K562 (cell line): ENCODE results near the gene CHRM4. TPM values are rescaled to one million over a fixed set of nuclear protein-coding genes. Genes with fewer than 3 reads are reported as not detected.

Source experiments
- ATAC-seq: fragments of 200-7000 bp; cut with Tn5 transposase; 3 replicates; pipeline ENCODE4 v1.9.1; 2020; ENCODE audit warnings: moderate library complexity
- BruUV-seq: library from RNA; stranded (reverse); fragments of 400-500 nt; replicated peaks from 2 replicates; lab custom pipeline; 2021; lab: Mats Ljungman, UMichigan
- CTCF ChIA-PET: fragments of 300-600 bp; formaldehyde crosslinking; extraction: SDS; loops from one replicate; lab custom pipeline; 2021; ENCODE audit warnings: low intra/inter-chr PET ratio; lab: Yijun Ruan, JAX
- POLR2A ChIA-PET: fragments of 300-600, 350-650 bp; sonication (Branson Sonifier 250); formaldehyde crosslinking; extraction: SDS; loops from one replicate; lab custom pipeline; 2021; ENCODE audit warnings: antibody characterized with exemption, inconsistent platforms; lab: Yijun Ruan, JAX
- DNase-seq, 4 experiments: peaks; one replicate each; pipeline versions ENCODE4 v3.0.0 to v3.0.0-alpha.2; 2011 to 2018; ENCODE audit warnings: low spot score in 3 of 4, mixed read lengths in 3 of 4; ENCODE audit errors: extremely low read depth in 1 of 4
- FAIRE-seq: peaks from 2 replicates; lab custom pipeline; 2011; peaks lifted over from hg19 to GRCh38; lab: Jason Lieb, UNC
- H2AFZ ChIP-seq: 2 replicates; pipeline ENCODE4 v1.6.0; 2011; ENCODE audit warnings: low read depth, low read length, control low read depth, inconsistent platforms
- H3K27ac ChIP-seq: fragments of 200-600 bp; 3 replicates; pipeline ENCODE4 v1.8.0; 2011; ENCODE audit warnings: low read depth, mild to moderate bottlenecking, control low read depth, inconsistent platforms, low read length, moderate library complexity, mixed read lengths; ENCODE audit errors: extremely low read depth
- H3K27me3 ChIP-seq, 2 experiments: fragments of 300-600 bp in 1 of 2; 2 replicates in 1 of 2; 3 replicates in 1 of 2; pipeline versions ENCODE4 v1.6.0 to v1.8.0; 2011; ENCODE audit warnings: inconsistent platforms in 2 of 2, low read length in 2 of 2, mild to moderate bottlenecking in 1 of 2, mixed read lengths in 1 of 2, moderate library complexity in 1 of 2; ENCODE audit not compliant: control insufficient read depth in 2 of 2, insufficient read depth in 2 of 2
- H3K36me3 ChIP-seq: fragments of 300-600 bp; 3 replicates; pipeline ENCODE4 v1.8.0; 2011; ENCODE audit warnings: mild to moderate bottlenecking, low read length, inconsistent platforms; ENCODE audit not compliant: control insufficient read depth, insufficient read depth
- H3K4me1 ChIP-seq, 2 experiments: fragments of 200-600 bp in 1 of 2; replicated peaks in 1 of 2; 2 replicates in 1 of 2; 3 replicates in 1 of 2; pipeline versions ENCODE4 v1.5.1 to v1.8.0; 2011; ENCODE audit warnings: inconsistent platforms in 2 of 2, low read length in 2 of 2, mild to moderate bottlenecking in 1 of 2, mixed read lengths in 1 of 2, moderate library complexity in 1 of 2; ENCODE audit not compliant: control insufficient read depth in 2 of 2, insufficient read depth in 2 of 2
- H3K4me2 ChIP-seq: 2 replicates; pipeline ENCODE4 v1.6.1; 2011; ENCODE audit warnings: low read length, control low read depth, inconsistent platforms, mixed read lengths; ENCODE audit not compliant: insufficient read depth
- H3K4me3 ChIP-seq: fragments of 200-600 bp; sonication (generic), shearing (Covaris generic); 2 replicates; pipeline ENCODE4 v1.5.1; 2016; ENCODE audit warnings: control low read depth, inconsistent platforms
- H3K79me2 ChIP-seq: fragments of 200-600 bp; 3 replicates; pipeline ENCODE4 v1.8.0; 2011; ENCODE audit warnings: low read length, inconsistent platforms; ENCODE audit not compliant: control insufficient read depth, insufficient read depth
- H3K9ac ChIP-seq, 2 experiments: 2 replicates each; pipeline versions ENCODE4 v1.6.0 to v1.6.1; 2011; ENCODE audit warnings: low read depth in 2 of 2, low read length in 2 of 2, control low read depth in 1 of 2, inconsistent platforms in 1 of 2, mild to moderate bottlenecking in 1 of 2, mixed read lengths in 1 of 2; ENCODE audit not compliant: insufficient read depth in 1 of 2
- H3K9me1 ChIP-seq: one replicate; pipeline ENCODE4 v1.6.0; 2011; ENCODE audit warnings: inconsistent platforms, mild to moderate bottlenecking, low read length, moderate library complexity; ENCODE audit not compliant: control insufficient read depth, insufficient read depth
- H3K9me3 ChIP-seq: replicated peaks from 2 replicates; pipeline ENCODE4 v1.5.1; 2011; ENCODE audit warnings: low read depth, low read length, inconsistent platforms; ENCODE audit not compliant: control insufficient read depth, insufficient read depth
- H4K20me1 ChIP-seq: replicated peaks from 2 replicates; pipeline ENCODE4 v1.6.1; 2011; ENCODE audit warnings: low read length, inconsistent platforms, mixed read lengths; ENCODE audit not compliant: control insufficient read depth, insufficient read depth
- BDP1 ChIP-seq: IDR thresholded peaks from 3 replicates; pipeline ENCODE4 v1.6.1; 2011; ENCODE audit not compliant: insufficient read length, insufficient read depth
- BRF1 ChIP-seq: IDR thresholded peaks from 3 replicates; pipeline ENCODE4 v1.6.1; 2011; ENCODE audit warnings: borderline replicate concordance, mild to moderate bottlenecking; ENCODE audit not compliant: insufficient read length; ENCODE audit errors: extremely low read depth
- CHCHD3 ChIP-seq: fragments of 250-450 bp; sonication (Bioruptor Pico); IDR thresholded peaks from 2 replicates; pipeline ENCODE4 v2.1.2; 2022; ENCODE audit warnings: mild to moderate bottlenecking
- FOXK1 ChIP-seq: sonication (generic); formaldehyde crosslinking; IDR thresholded peaks from 2 replicates; pipeline ENCODE4 v1.8.0; 2022; ENCODE audit warnings: missing genetic modification reagents, mild to moderate bottlenecking, borderline replicate concordance
- JUN ChIP-seq, 2 experiments: sonication (generic) in 1 of 2; formaldehyde crosslinking in 1 of 2; IDR thresholded peaks; 2 replicates each; pipeline versions ENCODE4 v1.6.1 to v1.8.0; 2012 to 2022; ENCODE audit warnings: borderline replicate concordance in 2 of 2, mild to moderate bottlenecking in 2 of 2, improper control_type of control experiment in 1 of 2, low read depth in 1 of 2, low read length in 1 of 2, missing genetic modification reagents in 1 of 2
- NUFIP1 ChIP-seq: fragments of 450-650 bp; IDR thresholded peaks from 2 replicates; pipeline ENCODE4 v1.6.1; 2018; ENCODE audit not compliant: partially characterized antibody
- U2AF2 ChIP-seq: fragments of 200-400 bp; formaldehyde crosslinking; optimal IDR thresholded peaks from 2 replicates; pipeline ENCODE3; 2017; ENCODE audit warnings: low read depth, mild to moderate bottlenecking, low read length
- ZNF124 ChIP-seq: sonication (generic); formaldehyde crosslinking; IDR thresholded peaks from 2 replicates; pipeline ENCODE4 v1.8.1; 2022; ENCODE audit warnings: missing genetic modification reagents
- WGBS: fragments of 100-300 bp; shearing (Covaris generic); methylation state at CpG from one replicate; pipeline ENCODE4 v1.1.6; 2016; ENCODE audit warnings: low coverage, mixed read lengths; ENCODE audit not compliant: insufficient coverage; ENCODE audit errors: missing lambda C conversion rate; 5-methylcytosine and 5-hydroxymethylcytosine counted together
- in situ Hi-C: fragments of 300-500 bp; cut with MboI; formaldehyde crosslinking; loops from 4 replicates; pipeline ENCODE4 v1.15.0; 2018; ENCODE audit warnings: inconsistent platforms, mixed read lengths
- intact Hi-C: fragments of 100-400 bp; cut with micrococcal nuclease; formaldehyde crosslinking; loops from 2 replicates; pipeline ENCODE4 v1.14.2; 2022
- polyA plus RNA-seq, 8 experiments: library from polyadenylated mRNA; depleted of rRNA in 4 of 8; stranded (reverse) in 5 of 8; unstranded in 3 of 8; fragments of >200 nt; fragmentation: Nextera tagmentation in 2 of 8; fragmentation: Illumina TruSeq in 1 of 8; extraction: Ambion mirVana in 2 of 8; extraction: Trizol in 1 of 8; gene quantifications; 2 replicates each; pipeline versions ENCODE4 v1.2.1 to v1.2.3, GENCODE V29; 2011 to 2014; ENCODE audit warnings: inconsistent platforms in 1 of 8, missing spikeins in 1 of 8
- total RNA-seq, 7 experiments: library from RNA; depleted of rRNA in 6 of 7; stranded (reverse); fragments of >200 nt in 6 of 7; fragmentation: Illumina TruSeq in 2 of 7; extraction: Trizol in 2 of 7; gene quantifications; 2 replicates each; pipeline versions ENCODE4 v1.2.1 to v1.2.3, GENCODE V29; 2011 to 2021; ENCODE audit warnings: low replicate concordance in 1 of 7
- TF ChIP-seq, protein P1 (sequence below): fragments of 450-650 bp; formaldehyde crosslinking; IDR thresholded peaks from 2 replicates; pipeline ENCODE4 v1.4.0; 2020; ENCODE audit warnings: mild to moderate bottlenecking, moderate library complexity
- TF ChIP-seq, protein P2 (sequence below), 2 experiments: fragments of 450-650 bp in 1 of 2; IDR thresholded peaks; 2 replicates each; pipeline ENCODE4 v1.6.1; 2011 to 2017; ENCODE audit warnings: low read depth in 2 of 2, antibody characterized with exemption in 1 of 2, borderline replicate concordance in 1 of 2, low read length in 1 of 2, mild to moderate bottlenecking in 1 of 2, mixed read lengths in 1 of 2; ENCODE audit not compliant: control insufficient read depth in 1 of 2
- TF ChIP-seq, protein P3 (sequence below): fragments of 200-800 bp; sonication (Bioruptor generic); IDR thresholded peaks from 2 replicates; pipeline ENCODE4 v1.6.1; 2017; ENCODE audit warnings: missing genetic modification characterization, missing compliant biosample characterization
- TF ChIP-seq, protein P4 (sequence below): fragments of 450-650 bp; IDR thresholded peaks from 2 replicates; pipeline ENCODE4 v1.6.1; 2016; ENCODE audit warnings: antibody characterized with exemption

The CHRM4 gene
- total and polyA plus RNA-seq, 9 of the 15 experiments (the other 6 are each of a cell fraction or from before 2014, with no cell fraction given) = 0.22 to 1.3 (median 0.40) TPM; not detected in 2

DNA sequence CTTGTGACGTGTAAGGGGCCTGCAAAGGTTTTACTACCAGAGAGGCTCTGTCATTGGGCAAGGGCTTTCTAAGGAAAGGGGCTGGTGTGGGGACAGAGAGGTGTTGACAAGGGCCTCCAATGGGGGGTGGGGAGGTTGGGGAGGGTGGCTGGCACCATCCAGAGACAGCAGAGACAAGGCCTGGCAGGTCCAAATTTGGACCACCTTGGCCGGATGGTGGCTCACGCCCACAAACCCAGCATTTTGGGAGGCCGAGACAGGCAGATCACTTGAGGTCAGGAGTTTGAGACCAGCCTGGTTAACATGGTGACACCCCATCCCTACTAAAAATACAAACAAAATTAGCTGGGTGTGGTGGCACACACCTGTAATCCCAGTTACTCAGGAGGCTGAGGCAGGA, 2.2 kb upstream of the CHRM4 start:
- Histone ChIP-seq H2AFZ (no peak overlapping the region), H3K9ac (no peak overlapping the region), H4K20me1 (peaks cover 16% of the 10 kb centered on the region), H3K4me2 (no peak overlapping the region), H3K27ac (no peak overlapping the region), H3K27me3 (peaks cover 0 to 11% of the 10 kb centered on the region in 2 experiments; a peak in 1 of 5 replicates), H3K9me3 (no peaks in the 10 kb centered on the region), H3K4me1 (peaks cover 14 to 45% of the 10 kb centered on the region in 2 experiments), H3K79me2 (no peaks in the 10 kb centered on the region), H3K9me1 (no peaks in the 10 kb centered on the region), H3K4me3 (no peak overlapping the region), H3K36me3 (peaks cover 17% of the 10 kb centered on the region; the same call in 2 of the 3 replicates)
- no peak for ATAC-seq
- intact Hi-C loops = no loop called here
- WGBS = 60% methylated on average over 3 of the region's 4 CpGs
- in situ Hi-C loops = no loop called here
- POLR2A ChIA-PET = interaction anchor here (0.6 kb wide), 1 partner anchor 87 kb away, joined by 3 read pairs; no protein-coding TSS in a partner anchor
- CTCF ChIA-PET = no interaction called here
- BruUV-seq = no TSS peak
- no peak for FAIRE-seq
- DNase-seq = no peak
- TF ChIP-seq JUN (IDR thresholded peaks at IDR 0.05; ENCODE audit: borderline replicate concordance, low read depth, low read length) = no peak
- no peak for TF ChIP-seq JUN (CRISPR knock-in tag; IDR thresholded peaks at IDR 0.05; ENCODE audit: borderline replicate concordance)
- TF ChIP-seq, protein P1, sequence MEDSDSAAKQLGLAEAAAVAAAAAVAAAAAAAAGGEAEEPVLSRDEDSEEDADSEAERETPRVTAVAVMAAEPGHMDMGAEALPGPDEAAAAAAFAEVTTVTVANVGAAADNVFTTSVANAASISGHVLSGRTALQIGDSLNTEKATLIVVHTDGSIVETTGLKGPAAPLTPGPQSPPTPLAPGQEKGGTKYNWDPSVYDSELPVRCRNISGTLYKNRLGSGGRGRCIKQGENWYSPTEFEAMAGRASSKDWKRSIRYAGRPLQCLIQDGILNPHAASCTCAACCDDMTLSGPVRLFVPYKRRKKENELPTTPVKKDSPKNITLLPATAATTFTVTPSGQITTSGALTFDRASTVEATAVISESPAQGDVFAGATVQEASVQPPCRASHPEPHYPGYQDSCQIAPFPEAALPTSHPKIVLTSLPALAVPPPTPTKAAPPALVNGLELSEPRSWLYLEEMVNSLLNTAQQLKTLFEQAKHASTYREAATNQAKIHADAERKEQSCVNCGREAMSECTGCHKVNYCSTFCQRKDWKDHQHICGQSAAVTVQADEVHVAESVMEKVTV (CRISPR knock-in tag) = no peak
- no peak for TF ChIP-seq U2AF2
- TF ChIP-seq FOXK1 (CRISPR knock-in tag) = no peak
- no peak for TF ChIP-seq CHCHD3
- TF ChIP-seq BRF1 = no peak
- TF ChIP-seq, protein P2, sequence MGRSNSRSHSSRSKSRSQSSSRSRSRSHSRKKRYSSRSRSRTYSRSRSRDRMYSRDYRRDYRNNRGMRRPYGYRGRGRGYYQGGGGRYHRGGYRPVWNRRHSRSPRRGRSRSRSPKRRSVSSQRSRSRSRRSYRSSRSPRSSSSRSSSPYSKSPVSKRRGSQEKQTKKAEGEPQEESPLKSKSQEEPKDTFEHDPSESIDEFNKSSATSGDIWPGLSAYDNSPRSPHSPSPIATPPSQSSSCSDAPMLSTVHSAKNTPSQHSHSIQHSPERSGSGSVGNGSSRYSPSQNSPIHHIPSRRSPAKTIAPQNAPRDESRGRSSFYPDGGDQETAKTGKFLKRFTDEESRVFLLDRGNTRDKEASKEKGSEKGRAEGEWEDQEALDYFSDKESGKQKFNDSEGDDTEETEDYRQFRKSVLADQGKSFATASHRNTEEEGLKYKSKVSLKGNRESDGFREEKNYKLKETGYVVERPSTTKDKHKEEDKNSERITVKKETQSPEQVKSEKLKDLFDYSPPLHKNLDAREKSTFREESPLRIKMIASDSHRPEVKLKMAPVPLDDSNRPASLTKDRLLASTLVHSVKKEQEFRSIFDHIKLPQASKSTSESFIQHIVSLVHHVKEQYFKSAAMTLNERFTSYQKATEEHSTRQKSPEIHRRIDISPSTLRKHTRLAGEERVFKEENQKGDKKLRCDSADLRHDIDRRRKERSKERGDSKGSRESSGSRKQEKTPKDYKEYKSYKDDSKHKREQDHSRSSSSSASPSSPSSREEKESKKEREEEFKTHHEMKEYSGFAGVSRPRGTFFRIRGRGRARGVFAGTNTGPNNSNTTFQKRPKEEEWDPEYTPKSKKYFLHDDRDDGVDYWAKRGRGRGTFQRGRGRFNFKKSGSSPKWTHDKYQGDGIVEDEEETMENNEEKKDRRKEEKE (IDR thresholded peaks at IDR 0.05; ENCODE audit: borderline replicate concordance in 1 of 2, control insufficient read depth in 1 of 2, low read depth in 2 of 2, low read length in 1 of 2) = no peak
- TF ChIP-seq, protein P3, sequence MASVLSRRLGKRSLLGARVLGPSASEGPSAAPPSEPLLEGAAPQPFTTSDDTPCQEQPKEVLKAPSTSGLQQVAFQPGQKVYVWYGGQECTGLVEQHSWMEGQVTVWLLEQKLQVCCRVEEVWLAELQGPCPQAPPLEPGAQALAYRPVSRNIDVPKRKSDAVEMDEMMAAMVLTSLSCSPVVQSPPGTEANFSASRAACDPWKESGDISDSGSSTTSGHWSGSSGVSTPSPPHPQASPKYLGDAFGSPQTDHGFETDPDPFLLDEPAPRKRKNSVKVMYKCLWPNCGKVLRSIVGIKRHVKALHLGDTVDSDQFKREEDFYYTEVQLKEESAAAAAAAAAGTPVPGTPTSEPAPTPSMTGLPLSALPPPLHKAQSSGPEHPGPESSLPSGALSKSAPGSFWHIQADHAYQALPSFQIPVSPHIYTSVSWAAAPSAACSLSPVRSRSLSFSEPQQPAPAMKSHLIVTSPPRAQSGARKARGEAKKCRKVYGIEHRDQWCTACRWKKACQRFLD (CRISPR knock-in tag) = no peak
- TF ChIP-seq BDP1 = no peak
- TF ChIP-seq ZNF124 (CRISPR knock-in tag) = no peak
- TF ChIP-seq, protein P4, sequence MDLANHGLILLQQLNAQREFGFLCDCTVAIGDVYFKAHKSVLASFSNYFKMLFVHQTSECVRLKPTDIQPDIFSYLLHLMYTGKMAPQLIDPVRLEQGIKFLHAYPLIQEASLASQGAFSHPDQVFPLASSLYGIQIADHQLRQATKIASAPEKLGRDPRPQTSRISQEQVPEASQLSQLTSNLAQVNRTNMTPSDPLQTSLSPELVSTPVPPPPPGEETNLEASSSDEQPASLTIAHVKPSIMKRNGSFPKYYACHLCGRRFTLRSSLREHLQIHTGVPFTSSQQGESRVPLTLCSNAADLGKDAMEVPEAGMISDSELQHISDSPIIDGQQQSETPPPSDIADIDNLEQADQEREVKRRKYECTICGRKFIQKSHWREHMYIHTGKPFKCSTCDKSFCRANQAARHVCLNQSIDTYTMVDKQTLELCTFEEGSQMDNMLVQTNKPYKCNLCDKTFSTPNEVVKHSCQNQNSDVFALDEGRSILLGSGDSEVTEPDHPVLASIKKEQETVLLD = no peak
- no peak for TF ChIP-seq NUFIP1
